GM23338 (cell line): Measurements from ENCODE around the gene FBXL14.

Experiments used
- CREB1 ChIP-seq: fragments of 250-450 bp; sonication (Bioruptor Pico); IDR thresholded peaks from 2 replicates; pipeline ENCODE4 v1.5.0; 2020; ENCODE audit warnings: low read depth, mild to moderate bottlenecking, moderate library complexity
- CTCF ChIP-seq, 2 experiments: fragments of 200-600 bp in 1 of 2; sonication (generic) in 1 of 2; conservative IDR thresholded peaks; 2 replicates each; pipeline versions ENCODE4 v1.5.1 to v1.6.1; 2016 to 2017; ENCODE audit warnings: antibody characterized with exemption in 2 of 2, low read depth in 2 of 2, mild to moderate bottlenecking in 2 of 2, moderate library complexity in 1 of 2
- ETS1 ChIP-seq: IDR thresholded peaks from 2 replicates; pipeline ENCODE4 v1.6.1; 2016; ENCODE audit warnings: antibody characterized with exemption
- EZH2 ChIP-seq: fragments of 200-600 bp; sonication (generic); IDR thresholded peaks from one replicate; pipeline ENCODE4 v1.8.0; 2017; ENCODE audit warnings: antibody characterized with exemption, mild to moderate bottlenecking, low read depth; ENCODE audit not compliant: unreplicated experiment
- EZH2phosphoT487 ChIP-seq: fragments of 200-600 bp; sonication (generic); IDR thresholded peaks from one replicate; pipeline ENCODE4 v1.8.1; 2018; ENCODE audit warnings: antibody characterized with exemption; ENCODE audit not compliant: unreplicated experiment
- POLR2AphosphoS5 ChIP-seq: IDR thresholded peaks from 2 replicates; pipeline ENCODE4 v1.6.1; 2016; ENCODE audit warnings: antibody characterized with exemption, low read depth
- REST ChIP-seq: IDR thresholded peaks from one replicate; pipeline ENCODE4 v1.6.1; 2018; ENCODE audit warnings: antibody characterized with exemption; ENCODE audit not compliant: unreplicated experiment
- ZNF114 ChIP-seq: fragments of 250-450 bp; sonication (Bioruptor Pico); IDR thresholded peaks from 2 replicates; pipeline ENCODE4 v1.5.0; 2020; ENCODE audit warnings: mild to moderate bottlenecking, moderate library complexity
- ZNF331 ChIP-seq: fragments of 250-450 bp; sonication (Bioruptor Pico); IDR thresholded peaks from 2 replicates; pipeline ENCODE4 v1.5.0; 2020; ENCODE audit warnings: low read depth, mild to moderate bottlenecking, moderate library complexity

GRCh38 chr12:1517007-1517406 is 77.4 kb downstream of the FBXL14 start:
- TF ChIP-seq CTCF (conservative IDR thresholded peaks at IDR 0.05; ENCODE audit: low read depth in 2 of 2): peak; percentile 89 to 100
- no peak for TF ChIP-seq EZH2phosphoT487
- no peak for TF ChIP-seq EZH2
- TF ChIP-seq REST: no peak
- no peak for TF ChIP-seq CREB1 (CRISPR knock-in tag)
- no peak for TF ChIP-seq POLR2AphosphoS5
- TF ChIP-seq ZNF331 (CRISPR knock-in tag): no peak
- TF ChIP-seq ETS1: no peak
- TF ChIP-seq ZNF114 (CRISPR knock-in tag): no peak
